Measurements from ENCODE around the gene THAP7.

Gene THAP7

DNA sequence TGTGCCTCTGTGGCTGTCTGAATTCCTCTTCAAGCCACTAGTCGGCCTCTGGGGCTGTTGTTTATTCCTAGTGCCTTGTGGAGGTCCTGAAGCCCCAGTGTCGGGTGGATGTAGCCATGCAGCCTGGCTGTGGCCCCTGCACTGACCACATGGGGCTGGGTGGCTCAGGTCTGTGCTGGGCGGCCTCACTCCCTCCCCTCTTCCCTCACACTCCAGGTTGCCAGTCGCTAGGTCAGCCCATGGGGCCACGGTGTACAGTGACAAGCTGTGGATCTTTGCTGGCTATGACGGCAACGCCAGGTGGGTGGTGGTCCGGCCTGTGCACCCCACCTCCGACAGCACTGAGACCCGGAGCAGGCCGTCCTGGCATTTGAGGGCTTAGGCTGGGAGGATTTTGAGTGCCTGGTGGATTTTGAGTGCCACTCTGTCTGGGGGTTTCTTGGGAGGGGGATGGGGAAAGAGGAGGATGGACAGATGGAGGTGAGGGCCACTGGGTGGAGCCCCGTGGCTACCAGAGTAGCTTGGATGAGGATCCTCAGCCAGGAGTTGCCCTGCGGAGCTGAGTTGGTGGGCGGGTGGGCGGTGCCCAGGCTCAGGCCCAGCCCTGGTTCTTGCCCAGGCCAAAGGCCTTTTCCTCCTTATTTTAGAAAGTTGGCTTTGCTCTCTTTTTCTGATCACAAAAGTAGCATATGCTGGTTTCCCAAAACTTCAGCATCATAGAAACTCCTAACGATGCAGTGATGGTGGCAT is 13.2 kb downstream of the THAP7 start:
- TF ChIP-seq, protein P1, sequence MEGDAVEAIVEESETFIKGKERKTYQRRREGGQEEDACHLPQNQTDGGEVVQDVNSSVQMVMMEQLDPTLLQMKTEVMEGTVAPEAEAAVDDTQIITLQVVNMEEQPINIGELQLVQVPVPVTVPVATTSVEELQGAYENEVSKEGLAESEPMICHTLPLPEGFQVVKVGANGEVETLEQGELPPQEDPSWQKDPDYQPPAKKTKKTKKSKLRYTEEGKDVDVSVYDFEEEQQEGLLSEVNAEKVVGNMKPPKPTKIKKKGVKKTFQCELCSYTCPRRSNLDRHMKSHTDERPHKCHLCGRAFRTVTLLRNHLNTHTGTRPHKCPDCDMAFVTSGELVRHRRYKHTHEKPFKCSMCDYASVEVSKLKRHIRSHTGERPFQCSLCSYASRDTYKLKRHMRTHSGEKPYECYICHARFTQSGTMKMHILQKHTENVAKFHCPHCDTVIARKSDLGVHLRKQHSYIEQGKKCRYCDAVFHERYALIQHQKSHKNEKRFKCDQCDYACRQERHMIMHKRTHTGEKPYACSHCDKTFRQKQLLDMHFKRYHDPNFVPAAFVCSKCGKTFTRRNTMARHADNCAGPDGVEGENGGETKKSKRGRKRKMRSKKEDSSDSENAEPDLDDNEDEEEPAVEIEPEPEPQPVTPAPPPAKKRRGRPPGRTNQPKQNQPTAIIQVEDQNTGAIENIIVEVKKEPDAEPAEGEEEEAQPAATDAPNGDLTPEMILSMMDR (IDR thresholded peaks at IDR 0.05), result no peak
- no peak for DNase-seq (ENCODE audit: low spot score)
- H3K4me3 ChIP-seq, result no peak overlapping the region
- H3K27ac ChIP-seq, result no peak overlapping the region

DNA sequence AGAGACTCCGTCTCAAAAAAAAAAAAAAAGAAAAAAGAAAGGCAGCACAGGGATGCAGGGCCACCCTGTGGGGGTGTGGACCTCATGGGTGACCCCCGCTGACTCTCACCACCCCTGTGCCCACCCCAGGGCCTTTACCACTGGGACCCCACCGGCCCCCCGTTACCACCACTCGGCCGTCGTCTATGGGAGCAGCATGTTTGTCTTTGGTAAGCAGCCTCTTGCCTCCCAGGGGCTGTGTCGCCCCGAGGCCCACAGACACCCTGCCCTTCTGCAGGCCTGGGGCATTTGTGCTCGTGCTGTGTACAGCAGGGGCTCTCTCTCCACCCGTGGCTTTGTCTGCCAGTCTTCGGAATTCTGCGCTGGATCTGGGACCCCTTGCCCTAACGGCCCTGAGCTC is 14.5 kb downstream of the THAP7 start:
- H3K27ac ChIP-seq, result no peak overlapping the region
- no peak overlapping the region for H3K4me3 ChIP-seq
- DNase-seq (ENCODE audit: low spot score), result no peak
- TF ChIP-seq, protein P1 (IDR thresholded peaks at IDR 0.05), result no peak

DNA sequence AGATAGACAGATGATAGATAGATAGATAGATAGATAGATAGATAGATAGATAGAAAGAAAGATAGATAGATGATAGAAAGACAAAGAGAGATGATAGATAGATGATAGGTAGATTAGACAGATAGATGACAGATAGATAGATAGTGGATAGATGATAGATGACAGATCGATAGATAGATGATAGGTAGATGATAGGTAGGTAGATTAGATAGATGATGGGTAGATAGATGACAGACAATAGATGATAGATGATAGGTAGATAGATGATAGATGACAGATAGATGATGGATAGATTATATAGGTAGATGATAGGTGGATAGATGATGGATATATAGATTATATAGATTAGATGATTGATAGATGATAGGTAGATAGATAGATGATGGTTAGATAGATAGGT is 15.6 kb downstream of the THAP7 start:
- TF ChIP-seq, protein P1 (IDR thresholded peaks at IDR 0.05), result no peak
- no peak overlapping the region for H3K27ac ChIP-seq
- no peak overlapping the region for H3K4me3 ChIP-seq
- no peak for DNase-seq (ENCODE audit: low spot score)

DNA sequence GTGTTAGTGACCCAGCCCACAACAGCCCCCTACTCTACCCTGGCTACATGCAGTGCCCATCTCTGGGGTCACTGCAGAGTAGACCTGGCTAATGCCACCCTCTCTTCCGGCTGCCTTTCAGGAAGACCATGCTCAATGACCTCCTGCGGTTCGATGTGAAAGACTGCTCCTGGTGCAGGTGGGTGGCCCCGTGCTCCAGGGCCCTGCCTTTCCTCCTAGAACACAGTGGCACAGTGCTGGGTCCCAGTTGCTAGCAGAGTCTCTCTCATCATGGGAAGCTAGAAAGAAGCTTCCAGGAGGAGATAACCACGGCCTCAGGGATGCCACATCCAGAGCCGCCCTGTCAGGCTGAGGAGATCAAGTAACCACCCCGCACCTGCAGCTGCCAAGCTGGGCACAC is 16.2 kb downstream of the THAP7 start:
- TF ChIP-seq, protein P1 (IDR thresholded peaks at IDR 0.05), result no peak

DNA sequence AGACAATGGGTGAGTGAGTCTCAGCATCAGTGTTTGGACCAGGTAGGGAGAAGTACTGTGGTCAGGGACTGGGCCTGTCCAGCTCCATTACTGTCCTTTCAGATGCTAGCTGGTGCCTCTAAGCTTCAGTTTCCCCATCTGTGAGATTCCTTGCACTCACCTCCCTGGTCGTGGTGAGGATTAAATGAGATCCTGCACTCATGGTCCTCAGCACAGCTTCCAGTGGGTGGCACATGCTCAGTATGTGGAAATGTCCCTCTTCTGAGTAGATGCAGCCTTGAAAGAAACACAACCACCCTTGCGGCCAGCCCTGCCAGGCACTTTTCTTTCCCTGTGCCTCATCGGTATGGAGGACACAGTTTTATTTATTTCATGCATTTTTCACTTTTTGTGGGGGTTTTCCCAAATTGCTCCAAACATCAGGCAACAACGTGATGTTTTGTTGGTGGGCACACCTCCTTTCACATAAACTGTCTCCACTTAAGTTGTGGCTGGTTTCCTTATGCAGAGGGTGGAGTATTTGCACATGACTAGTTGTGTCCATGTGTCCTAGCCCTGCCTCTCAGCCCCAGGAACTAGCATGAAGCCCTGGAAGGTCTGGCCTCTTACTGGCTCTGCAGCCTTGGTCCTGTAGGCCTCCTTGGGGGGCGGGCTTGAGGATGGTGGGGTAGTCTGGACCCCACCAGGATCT is 18.7 kb downstream of the THAP7 start:
- peak overlapping the region in 1 of 2 donors; percentile 90 for H3K27ac ChIP-seq
- TF ChIP-seq, protein P1 (IDR thresholded peaks at IDR 0.05), result no peak
- peak overlapping the region; percentile 91 for H3K4me3 ChIP-seq
- no peak for DNase-seq (ENCODE audit: low spot score)

More for the DNA sequence above, 16.2 kb downstream of the THAP7 start:
- DNase-seq (ENCODE audit: low spot score), result no peak
- H3K27ac ChIP-seq, result no peak overlapping the region
- H3K4me3 ChIP-seq, result no peak overlapping the region

DNA sequence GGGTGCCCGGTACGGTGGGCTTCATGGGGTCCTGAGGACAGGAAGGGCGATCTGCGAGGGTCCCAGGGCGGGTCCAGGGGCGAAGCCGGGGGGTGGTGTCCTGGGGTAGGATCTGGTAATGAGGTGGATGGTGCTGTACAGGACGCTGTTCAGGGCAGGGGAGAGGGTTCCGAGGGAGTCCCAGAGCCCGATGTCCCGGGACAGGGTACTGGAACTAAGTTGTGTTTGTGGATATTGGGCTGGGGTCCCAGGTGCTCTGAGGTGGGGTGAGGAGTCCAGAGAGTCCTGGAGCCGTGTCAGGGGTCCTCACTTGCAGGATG is 19.4 kb downstream of the THAP7 start:
- DNase-seq (ENCODE audit: low spot score), result no peak
- peak overlapping the region; percentile 91 for H3K4me3 ChIP-seq
- TF ChIP-seq, protein P1 (IDR thresholded peaks at IDR 0.05), result no peak
- peak overlapping the region; percentile 89 to 90 for H3K27ac ChIP-seq

Measured in coronary artery (tissue), 2 donors.